Caco-2 (cell line): ENCODE results near the gene SYPL2. TPM values are rescaled to one million over a fixed set of nuclear protein-coding genes. Genes with fewer than 3 reads are reported as not detected.

Experiments used
- BruUV-seq: library from RNA; stranded (reverse); fragments of 400-500 nt; replicated peaks from 2 replicates; lab custom pipeline; 2021; lab: Mats Ljungman, UMichigan
- CTCF ChIA-PET: fragments of 300-600 bp; sonication (Branson Sonifier 250); formaldehyde crosslinking; loops from one replicate; lab custom pipeline; 2022; ENCODE audit warnings: antibody characterized with exemption; lab: Charles Lee
- POLR2A ChIA-PET: fragments of 300-600 bp; sonication (Branson Sonifier 250); formaldehyde crosslinking; loops from one replicate; lab custom pipeline; 2022; ENCODE audit warnings: antibody characterized with exemption; lab: Charles Lee
- DNase-seq, 2 experiments: peaks; one replicate each; pipeline versions ENCODE4 v3.0.0 to v3.0.0-alpha.2; 2020 to 2022
- H3K27me3 ChIP-seq: replicated peaks from 2 replicates; pipeline ENCODE4 v1.6.0; 2011; ENCODE audit warnings: low read length; ENCODE audit not compliant: control insufficient read depth, insufficient read depth
- H3K36me3 ChIP-seq: 2 replicates; pipeline ENCODE4 v1.5.1; 2011; ENCODE audit warnings: low read length; ENCODE audit not compliant: control insufficient read depth, insufficient read depth
- H3K4me1 ChIP-seq: fragments of 250-450 bp; sonication (Bioruptor Pico); 2 replicates; pipeline ENCODE4 v1.5.1; 2020; ENCODE audit warnings: mild to moderate bottlenecking
- H3K4me3 ChIP-seq: 2 replicates; pipeline ENCODE4 v1.5.1; 2011; ENCODE audit warnings: low read depth, mild to moderate bottlenecking, control low read depth, low read length
- H3K9me3 ChIP-seq: fragments of 250-450 bp; sonication (Bioruptor Pico); 2 replicates; pipeline ENCODE4 v1.5.1; 2020; ENCODE audit warnings: mild to moderate bottlenecking, moderate library complexity
- H3K27ac Mint-ChIP-seq: one replicate; pipeline ENCODE4 v1.8.0; 2022; ENCODE audit warnings: mixed read lengths; ENCODE audit not compliant: unreplicated experiment
- H3K27me3 Mint-ChIP-seq: one replicate; pipeline ENCODE4 v1.8.0; 2022; ENCODE audit warnings: mixed read lengths; ENCODE audit not compliant: insufficient read depth, unreplicated experiment
- H3K36me3 Mint-ChIP-seq: one replicate; pipeline ENCODE4 v1.8.0; 2022; ENCODE audit warnings: mild to moderate bottlenecking, mixed read lengths; ENCODE audit not compliant: insufficient read depth, unreplicated experiment
- H3K4me1 Mint-ChIP-seq: one replicate; pipeline ENCODE4 v1.8.0; 2022; ENCODE audit warnings: low read depth, mixed read lengths; ENCODE audit not compliant: unreplicated experiment
- H3K4me3 Mint-ChIP-seq: one replicate; pipeline ENCODE4 v1.8.0; 2022; ENCODE audit warnings: mild to moderate bottlenecking, moderate library complexity, mixed read lengths; ENCODE audit not compliant: unreplicated experiment
- H3K9me3 Mint-ChIP-seq: one replicate; pipeline ENCODE4 v1.8.0; 2022; ENCODE audit warnings: mixed read lengths; ENCODE audit not compliant: unreplicated experiment
- CTCF ChIP-seq, 2 experiments: fragments of 200-600 bp in 1 of 2; IDR thresholded peaks; 1 replicate in 1 of 2; 2 replicates in 1 of 2; pipeline versions ENCODE4 v1.5.1 to v1.8.0; 2011 to 2022; ENCODE audit warnings: antibody characterized with exemption in 1 of 2, control low read depth in 1 of 2, inconsistent platforms in 1 of 2, low read depth in 1 of 2, low read length in 1 of 2, mild to moderate bottlenecking in 1 of 2, moderate library complexity in 1 of 2; ENCODE audit not compliant: insufficient read depth in 1 of 2, severe bottlenecking in 1 of 2, unreplicated experiment in 1 of 2
- intact Hi-C: fragments of 100-400 bp; cut with micrococcal nuclease; formaldehyde crosslinking; loops from one replicate; pipeline ENCODE4 v1.10.0; 2022; ENCODE audit not compliant: unreplicated experiment
- total RNA-seq: library from RNA; stranded (reverse); gene quantifications from 2 replicates; pipeline ENCODE4 v1.2.3, GENCODE V29; 2022

The SYPL2 gene
- total RNA-seq, 1 experiment from 2014 or later = 0.45 TPM

DNA sequence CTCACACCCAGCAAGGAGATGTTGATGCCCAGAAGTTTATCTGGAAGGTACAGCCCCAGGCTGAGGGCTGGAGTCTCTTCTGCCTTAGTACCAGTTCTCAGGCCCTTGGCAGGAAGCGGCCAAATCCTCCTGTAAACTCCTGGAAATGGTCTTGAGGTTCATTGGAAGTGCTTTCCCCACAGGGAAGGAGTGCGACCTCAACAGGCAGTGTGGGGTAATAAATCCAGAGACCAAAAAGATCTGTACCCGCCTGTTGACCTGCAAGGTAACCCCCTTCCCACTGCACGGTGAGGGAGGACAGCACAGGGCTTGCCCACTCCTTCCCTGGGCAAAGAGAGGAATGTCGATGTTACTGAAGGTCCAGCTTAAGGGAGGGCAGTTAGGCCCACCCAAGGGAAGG lies 21.9 kb downstream of the SYPL2 start:
- H3K4me1 ChIP-seq = peaks cover 5% of the 10 kb centered on the region; the same call in 1 of the 2 replicates
- no peaks in the 10 kb centered on the region for H3K9me3 ChIP-seq
- H3K4me3 ChIP-seq = no peak overlapping the region
- H3K36me3 ChIP-seq = no peaks in the 10 kb centered on the region
- no peaks in the 10 kb centered on the region for H3K36me3 Mint-ChIP-seq
- no TSS peak for BruUV-seq
- H3K27me3 ChIP-seq = no peaks in the 10 kb centered on the region
- POLR2A ChIA-PET = no interaction called here
- no peaks in the 10 kb centered on the region for H3K4me1 Mint-ChIP-seq
- no peak overlapping the region for H3K27ac Mint-ChIP-seq
- no peak for DNase-seq
- no peak for TF ChIP-seq CTCF (IDR thresholded peaks at IDR 0.05; ENCODE audit: insufficient read depth in 1 of 2, low read depth in 1 of 2, low read length in 1 of 2, severe bottlenecking in 1 of 2, unreplicated experiment in 1 of 2)
- no peak overlapping the region for H3K4me3 Mint-ChIP-seq
- no peaks in the 10 kb centered on the region for H3K27me3 Mint-ChIP-seq
- no peaks in the 10 kb centered on the region for H3K9me3 Mint-ChIP-seq
- intact Hi-C loops = no loop called here
- CTCF ChIA-PET = no interaction called here

GRCh38 chr1:109488696-109489095 lies 22.4 kb downstream of the SYPL2 start:
- Mint-ChIP-seq H3K4me3 (no peak overlapping the region), H3K27ac (no peak overlapping the region), H3K36me3 (no peaks in the 10 kb centered on the region), H3K4me1 (no peaks in the 10 kb centered on the region), H3K9me3 (no peaks in the 10 kb centered on the region), H3K27me3 (no peaks in the 10 kb centered on the region)
- ChIA-PET CTCF (interaction anchor here (11.6 kb wide), 1 partner anchor 43 kb away, joined by 131 read pairs; no protein-coding TSS in a partner anchor), POLR2A (no interaction called here)
- no peak for DNase-seq
- Histone ChIP-seq H3K4me3 (no peak overlapping the region), H3K9me3 (no peaks in the 10 kb centered on the region), H3K4me1 (peaks cover 5% of the 10 kb centered on the region; the same call in 1 of the 2 replicates), H3K27me3 (no peaks in the 10 kb centered on the region), H3K36me3 (no peaks in the 10 kb centered on the region)
- BruUV-seq = no TSS peak
- intact Hi-C loops = no loop called here
- no peak for TF ChIP-seq CTCF (IDR thresholded peaks at IDR 0.05; ENCODE audit: insufficient read depth in 1 of 2, low read depth in 1 of 2, low read length in 1 of 2, severe bottlenecking in 1 of 2, unreplicated experiment in 1 of 2)

- no TSS peak for BruUV-seq
- TF ChIP-seq CTCF (IDR thresholded peaks at IDR 0.05; ENCODE audit: insufficient read depth in 1 of 2, low read depth in 1 of 2, low read length in 1 of 2, severe bottlenecking in 1 of 2, unreplicated experiment in 1 of 2) = peak; percentile 58 to 74
- Histone ChIP-seq H3K27me3 (no peaks in the 10 kb centered on the region), H3K4me3 (no peak overlapping the region), H3K4me1 (no peaks in the 10 kb centered on the region), H3K36me3 (no peaks in the 10 kb centered on the region), H3K9me3 (no peaks in the 10 kb centered on the region)
- intact Hi-C loops = loop anchor here (1.0 kb wide), 1 partner anchor 42 kb away; no protein-coding TSS in a partner anchor
- CTCF ChIA-PET = interaction anchor here (0.8 to 11.6 kb wide), 5 partner anchors 9 to 65 kb away, joined by 3 to 131 read pairs (median 5); partner anchors contain the start of genes AMIGO1 and GNAI3
- no peak overlapping the region for H3K27ac Mint-ChIP-seq
- no peaks in the 10 kb centered on the region for H3K4me1 Mint-ChIP-seq
- POLR2A ChIA-PET = interaction anchor here (0.5 to 1.3 kb wide), 2 partner anchors 11 to 58 kb away, joined by 3 to 4 read pairs; partner anchors contain the start of gene GNAI3
- no peaks in the 10 kb centered on the region for H3K9me3 Mint-ChIP-seq
- H3K27me3 Mint-ChIP-seq = no peaks in the 10 kb centered on the region
- H3K36me3 Mint-ChIP-seq = peaks cover 6% of the 10 kb centered on the region
- no peak overlapping the region for H3K4me3 Mint-ChIP-seq
- peak in 1 of 2 experiments; percentile 68 for DNase-seq
Measured at GRCh38 chr1:109490029-109490933, 23.9 kb downstream of the SYPL2 start.
